HCT116 (cell line): ENCODE data around the gene NEURL1.

ENCODE experiments used
- POLR2A ChIP-seq: IDR thresholded peaks from 2 replicates; pipeline ENCODE4 v1.7.0; 2011; ENCODE audit warnings: borderline replicate concordance; ENCODE audit not compliant: insufficient read depth, insufficient read length; ENCODE audit errors: extremely low read depth
- TF ChIP-seq, protein P1 (sequence below): IDR thresholded peaks from 2 replicates; pipeline ENCODE4 v1.6.1; 2012
- TF ChIP-seq, protein P2 (sequence below), 3 experiments: fragments of 200-600 bp in 1 of 3; sonication (generic) in 1 of 3; IDR thresholded peaks in 2 of 3; conservative IDR thresholded peaks in 1 of 3; 2 replicates each; pipeline ENCODE4 v1.5.1; 2012 to 2017; ENCODE audit warnings: low read depth in 2 of 3, low read length in 2 of 3, antibody characterized with exemption in 1 of 3, borderline replicate concordance in 1 of 3, control low read depth in 1 of 3, mild to moderate bottlenecking in 1 of 3, mixed read lengths in 1 of 3, mixed run types in 1 of 3, moderate library complexity in 1 of 3; ENCODE audit not compliant: insufficient read depth in 1 of 3

DNA sequence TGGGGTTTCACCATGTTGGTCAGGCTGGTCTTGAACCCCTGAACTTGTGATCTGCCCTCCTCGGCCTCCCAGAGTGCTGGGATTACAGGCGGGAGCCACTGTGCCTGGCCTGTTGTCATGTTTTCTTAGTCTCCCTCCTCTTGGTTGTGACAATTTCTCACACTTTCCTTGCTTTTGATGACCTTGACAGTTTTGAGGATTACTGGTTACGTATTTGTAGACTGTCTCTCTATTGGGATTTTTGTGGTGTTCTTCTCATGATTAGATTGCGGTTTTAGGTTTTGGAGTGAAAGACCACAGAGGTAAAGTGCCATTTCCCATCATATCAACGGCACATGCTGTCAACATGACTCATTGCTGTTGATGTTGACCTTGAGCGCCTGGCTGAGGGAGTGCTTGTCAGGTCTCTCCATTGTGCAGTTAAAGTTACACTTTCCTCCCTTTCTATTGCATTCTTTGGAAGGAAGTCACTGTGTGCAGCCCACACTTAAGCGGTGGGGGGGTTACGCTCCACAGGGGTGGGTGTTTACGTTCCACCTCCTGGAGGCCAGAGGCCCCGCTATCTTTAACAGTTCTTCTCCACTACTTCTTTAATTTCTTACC is 10.8 kb downstream of the NEURL1 start:
- TF ChIP-seq, protein P1, sequence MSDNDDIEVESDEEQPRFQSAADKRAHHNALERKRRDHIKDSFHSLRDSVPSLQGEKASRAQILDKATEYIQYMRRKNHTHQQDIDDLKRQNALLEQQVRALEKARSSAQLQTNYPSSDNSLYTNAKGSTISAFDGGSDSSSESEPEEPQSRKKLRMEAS: no peak; the same call in none of the 2 replicates
- TF ChIP-seq, protein P2, sequence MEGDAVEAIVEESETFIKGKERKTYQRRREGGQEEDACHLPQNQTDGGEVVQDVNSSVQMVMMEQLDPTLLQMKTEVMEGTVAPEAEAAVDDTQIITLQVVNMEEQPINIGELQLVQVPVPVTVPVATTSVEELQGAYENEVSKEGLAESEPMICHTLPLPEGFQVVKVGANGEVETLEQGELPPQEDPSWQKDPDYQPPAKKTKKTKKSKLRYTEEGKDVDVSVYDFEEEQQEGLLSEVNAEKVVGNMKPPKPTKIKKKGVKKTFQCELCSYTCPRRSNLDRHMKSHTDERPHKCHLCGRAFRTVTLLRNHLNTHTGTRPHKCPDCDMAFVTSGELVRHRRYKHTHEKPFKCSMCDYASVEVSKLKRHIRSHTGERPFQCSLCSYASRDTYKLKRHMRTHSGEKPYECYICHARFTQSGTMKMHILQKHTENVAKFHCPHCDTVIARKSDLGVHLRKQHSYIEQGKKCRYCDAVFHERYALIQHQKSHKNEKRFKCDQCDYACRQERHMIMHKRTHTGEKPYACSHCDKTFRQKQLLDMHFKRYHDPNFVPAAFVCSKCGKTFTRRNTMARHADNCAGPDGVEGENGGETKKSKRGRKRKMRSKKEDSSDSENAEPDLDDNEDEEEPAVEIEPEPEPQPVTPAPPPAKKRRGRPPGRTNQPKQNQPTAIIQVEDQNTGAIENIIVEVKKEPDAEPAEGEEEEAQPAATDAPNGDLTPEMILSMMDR (IDR thresholded peaks at IDR 0.05 in 2 of 3, conservative IDR thresholded peaks at IDR 0.05 in 1 of 3; ENCODE audit: borderline replicate concordance in 1 of 3, insufficient read depth in 1 of 3, low read depth in 2 of 3, low read length in 2 of 3): no peak
- TF ChIP-seq POLR2A: no peak
